GM18502 (cell line): ENCODE results near the gene RALGDS.

Experiments
- ATAC-seq: cut with Tn5 transposase; IDR thresholded peaks from one replicate; pipeline ENCODE4 v1.9.1; 2021; ENCODE audit warnings: mild to moderate bottlenecking; ENCODE audit not compliant: unreplicated experiment, poor library complexity

The RALGDS gene

DNA sequence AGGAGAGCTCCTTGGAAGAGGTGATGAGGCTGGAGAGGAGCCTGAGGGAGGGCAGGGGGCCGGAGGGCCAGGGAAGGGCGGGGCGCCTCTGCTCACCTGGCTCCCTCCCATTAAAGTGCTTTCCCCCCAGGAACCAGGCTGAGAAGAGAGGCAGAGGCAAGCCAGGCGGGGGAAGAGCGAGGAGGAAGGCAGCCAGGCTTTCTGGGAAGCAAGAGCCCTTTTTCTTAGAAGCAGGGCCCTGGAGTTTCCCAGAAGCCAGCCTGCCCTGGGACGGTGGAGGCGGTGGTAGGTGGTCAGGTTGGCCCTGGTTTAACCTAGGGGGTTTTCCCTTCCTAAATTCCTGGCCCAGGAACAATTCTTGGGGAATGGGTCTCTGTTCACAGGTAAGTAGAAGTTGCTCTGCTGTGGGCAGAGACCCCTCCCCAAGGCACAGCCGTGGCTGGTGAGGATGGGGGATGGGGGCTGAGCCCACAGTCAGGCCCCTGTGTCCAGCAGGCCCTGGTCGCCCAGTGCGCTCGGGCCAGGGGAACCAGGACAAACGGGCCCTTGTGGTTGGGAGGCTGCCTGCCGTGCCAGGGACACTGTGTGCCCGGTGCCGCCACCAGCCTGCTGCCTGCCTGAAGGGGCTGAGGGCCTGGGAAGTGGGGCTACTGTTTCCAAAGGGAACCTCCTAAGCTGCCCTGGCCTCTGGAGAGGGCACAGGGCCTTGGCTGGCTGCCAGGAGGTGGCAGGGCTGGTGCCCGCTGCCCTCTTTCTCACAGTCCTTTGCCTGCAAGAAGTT lies 16.6 kb upstream of the RALGDS start:
- ATAC-seq = no peak

DNA sequence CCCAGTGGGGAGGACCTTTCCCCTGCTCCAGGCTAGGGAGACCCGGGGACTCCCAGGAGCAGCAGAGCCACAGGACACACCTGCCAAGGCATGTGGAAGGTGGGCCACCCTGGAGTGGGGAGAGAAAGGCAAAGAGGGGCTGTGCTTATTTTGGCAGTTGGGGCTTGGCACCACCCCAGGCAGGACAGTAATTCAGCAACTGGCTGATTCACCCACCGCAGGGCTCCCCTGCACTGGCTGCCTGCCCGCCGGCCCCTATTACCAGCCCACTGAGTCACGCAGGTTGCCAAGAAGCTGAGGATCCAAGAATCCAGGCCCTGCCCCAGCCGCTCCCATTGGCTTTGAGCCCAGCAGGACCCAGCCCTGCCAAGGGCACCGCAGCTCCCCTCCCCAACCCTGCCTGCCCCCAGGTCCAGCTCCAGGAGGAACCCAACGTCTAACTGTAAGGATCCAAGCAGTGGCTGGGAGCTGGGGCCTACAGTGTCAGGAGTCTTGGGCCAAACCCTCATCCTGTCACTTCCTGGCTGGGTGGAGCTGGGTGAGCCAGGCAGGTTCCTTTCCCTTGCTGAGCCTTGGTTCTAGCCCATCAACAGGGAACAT lies 14.2 kb upstream of the RALGDS start:
- no peak for ATAC-seq

DNA sequence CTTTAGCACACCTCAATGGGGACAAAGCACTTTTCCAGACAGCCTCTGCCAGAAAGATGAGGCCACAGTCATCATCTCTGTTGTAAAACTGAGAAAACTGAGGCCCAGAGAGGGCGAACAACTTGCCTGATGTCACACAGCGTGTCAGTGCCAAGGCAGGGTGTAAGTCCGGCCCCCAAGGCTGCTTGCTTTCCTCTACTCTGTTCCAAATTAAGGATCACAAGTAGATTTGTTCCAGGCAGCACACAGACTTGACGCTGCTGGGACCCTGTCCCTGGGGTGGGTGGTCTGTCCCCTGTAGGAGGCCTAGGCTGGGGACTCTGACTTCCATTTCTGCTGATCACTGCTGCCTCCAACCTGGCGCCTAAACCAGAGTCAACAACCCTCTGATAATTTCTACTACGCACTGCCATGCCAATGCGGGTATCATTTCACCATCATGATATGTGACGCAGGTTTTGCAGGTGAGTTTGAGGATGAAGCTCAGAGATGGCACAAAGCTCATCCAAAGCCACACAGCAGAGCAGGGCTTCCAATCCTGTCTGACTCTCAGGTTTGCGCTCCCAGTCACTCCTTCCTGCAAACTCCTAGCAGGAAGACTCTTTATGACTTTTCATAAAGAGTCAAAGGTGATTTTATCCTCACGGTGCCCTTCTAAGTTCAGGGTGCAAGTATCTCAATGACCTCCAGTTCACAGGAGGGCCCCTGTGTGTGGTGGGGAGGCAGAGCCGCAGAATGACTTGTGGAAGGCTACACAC lies 13.5 kb upstream of the RALGDS start:
- no peak for ATAC-seq

DNA sequence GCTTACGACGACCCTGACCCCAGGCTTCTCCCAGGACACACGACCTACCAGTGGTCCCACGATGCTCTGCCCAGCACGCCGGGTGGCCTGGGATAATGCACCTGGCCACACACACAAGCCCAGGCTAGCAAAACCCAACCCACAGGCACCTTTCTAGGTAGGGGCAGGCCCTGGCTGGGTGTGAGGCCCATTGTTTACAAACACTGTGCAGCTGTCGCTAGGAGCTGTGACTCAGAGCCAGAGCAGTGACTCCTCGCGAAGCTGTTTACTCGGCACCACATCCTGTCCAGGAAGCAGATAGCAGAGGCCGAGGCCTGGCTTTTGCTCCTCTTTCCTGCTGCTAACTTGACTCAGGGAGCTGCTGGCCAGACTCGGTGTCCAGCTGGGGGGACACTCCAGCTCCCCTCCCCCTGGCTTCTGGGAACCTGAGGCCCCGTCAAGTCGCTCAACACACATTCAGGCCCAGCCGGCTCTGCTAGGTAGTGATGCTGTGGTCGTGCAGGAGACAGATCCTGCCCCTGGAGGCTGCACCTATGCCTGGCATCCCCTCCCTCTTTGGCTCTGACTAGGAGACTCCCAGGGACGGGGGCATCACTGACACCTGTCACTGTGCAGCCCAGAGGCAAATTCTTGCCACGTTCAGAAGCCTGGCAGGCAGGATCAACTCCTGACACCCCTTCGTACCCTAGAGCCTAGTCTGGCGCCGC lies 12.8 kb upstream of the RALGDS start:
- ATAC-seq = peak; percentile 86

DNA sequence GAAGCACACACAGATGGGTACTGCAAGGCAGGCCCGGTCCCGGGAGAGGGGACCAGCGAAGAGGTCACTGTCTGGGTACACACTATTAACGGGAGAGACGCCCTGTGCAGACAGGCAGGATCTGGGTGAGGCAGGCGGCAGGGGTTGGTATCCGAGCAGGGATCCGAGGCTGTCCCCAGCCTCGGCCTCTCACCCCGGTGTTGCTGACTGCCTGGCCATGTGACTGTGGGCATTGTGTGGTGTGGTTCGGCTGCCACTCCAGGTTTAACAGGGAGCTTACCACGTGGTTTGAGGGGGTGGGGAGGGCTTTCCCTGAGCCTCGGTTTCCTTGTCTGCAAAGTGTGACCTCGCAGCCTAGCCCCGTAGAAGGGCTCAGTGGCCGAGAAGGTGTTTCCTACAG lies 11.1 kb upstream of the RALGDS start:
- ATAC-seq = no peak

DNA sequence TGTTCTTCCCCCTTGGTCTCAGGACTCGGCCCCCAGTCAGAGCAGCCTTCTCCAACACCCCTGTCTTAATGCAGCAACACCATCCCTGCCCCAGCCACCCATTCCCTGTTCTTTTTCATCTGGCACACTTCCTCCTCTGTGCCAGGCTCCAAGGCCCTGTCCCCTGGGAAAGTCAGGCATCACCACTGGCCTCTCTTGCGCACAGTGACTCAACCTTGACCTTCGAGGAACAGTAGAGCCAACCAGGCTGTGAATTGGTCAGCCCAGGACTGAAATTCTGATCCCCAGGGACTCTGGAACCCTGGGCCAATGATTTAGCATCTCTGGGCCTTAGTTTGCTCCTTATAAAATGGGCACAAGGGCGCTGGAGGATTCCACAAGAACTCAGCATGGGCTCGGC lies 10.5 kb upstream of the RALGDS start:
- no peak for ATAC-seq

DNA sequence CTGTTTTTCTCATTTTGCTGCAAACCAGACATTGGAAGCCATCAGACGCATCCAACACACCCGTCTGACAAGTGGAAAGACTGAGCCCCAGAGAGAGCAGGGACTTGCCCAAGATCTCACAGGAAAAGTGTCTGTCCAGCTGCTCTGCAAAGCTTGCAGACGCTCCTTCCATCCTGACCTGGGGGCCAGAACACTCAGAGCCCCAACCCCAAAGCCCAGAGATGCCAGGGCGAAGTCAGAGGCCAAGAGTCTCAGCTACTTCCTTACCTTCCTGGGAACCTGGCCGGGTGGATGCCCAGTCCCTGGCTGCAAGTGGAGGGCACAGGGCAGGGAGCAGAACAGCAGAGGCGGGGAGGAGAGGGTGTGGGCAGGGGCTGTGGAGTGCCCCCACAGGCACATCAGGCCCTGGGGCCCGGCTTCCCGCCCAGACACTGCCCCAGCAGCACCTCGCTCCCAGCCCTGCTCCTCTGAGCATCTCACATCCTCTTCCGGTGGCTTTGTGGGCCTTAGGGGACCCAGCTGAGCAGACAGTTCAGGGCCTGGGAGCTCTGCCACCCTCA lies 9.7 kb upstream of the RALGDS start:
- ATAC-seq = no peak

DNA sequence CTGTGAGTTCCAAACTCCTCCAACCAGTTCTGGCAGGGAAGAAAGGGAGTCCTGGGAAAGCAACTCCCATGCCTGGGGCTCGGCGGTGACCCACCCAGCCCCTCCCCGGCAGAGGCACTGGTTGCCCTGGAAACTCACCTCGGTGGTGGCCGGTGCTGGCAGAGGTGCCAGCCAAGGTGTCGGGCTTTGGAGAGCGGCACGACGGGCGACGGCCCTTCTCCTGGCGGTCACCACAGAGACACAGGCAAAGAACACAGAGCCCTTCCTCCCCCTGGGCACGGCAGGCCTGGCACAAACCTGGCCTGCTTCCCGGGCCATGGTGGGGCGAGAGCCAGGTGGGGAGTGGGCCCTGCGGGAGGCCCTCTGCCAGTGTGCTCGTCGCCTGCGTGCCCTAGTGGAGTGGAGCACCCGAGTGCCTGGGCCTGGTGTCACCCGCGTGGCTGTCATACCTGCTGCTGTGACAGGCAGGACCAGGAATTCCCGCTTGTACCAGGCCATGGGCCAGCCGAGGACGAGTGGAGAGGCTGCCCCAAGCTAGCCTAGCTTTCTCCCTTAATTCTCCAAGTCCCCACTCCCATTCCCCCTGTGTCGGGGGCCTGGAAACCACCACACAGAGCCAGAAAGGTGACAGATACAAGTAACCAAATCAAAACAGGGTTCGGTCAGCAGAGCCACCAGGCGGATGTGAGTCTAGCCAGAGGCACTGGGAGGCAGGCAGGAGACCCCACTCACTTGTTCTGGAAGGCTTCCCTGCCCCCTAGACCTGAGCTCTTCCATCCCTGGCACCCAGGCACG lies 8.2 kb upstream of the RALGDS start:
- no peak for ATAC-seq

DNA sequence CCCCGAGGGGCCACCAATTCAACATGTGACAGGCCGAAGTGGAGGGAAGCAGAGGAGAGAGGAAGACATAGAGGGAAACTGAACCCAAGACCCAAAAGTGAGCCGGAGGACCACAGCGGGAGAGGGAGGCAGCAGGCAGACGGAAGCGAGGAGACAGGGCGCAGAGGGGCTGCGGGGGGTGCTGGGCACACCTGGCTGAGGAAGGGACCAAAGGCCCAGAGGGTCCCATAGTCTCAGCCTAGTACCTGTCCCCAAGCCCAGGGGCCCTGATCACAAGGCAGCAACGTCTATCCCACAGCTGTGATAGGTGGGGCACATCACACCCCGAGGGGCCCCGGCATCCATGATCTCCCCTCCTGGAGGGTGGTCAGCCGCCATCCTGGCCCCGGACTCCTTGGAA lies 7.1 kb upstream of the RALGDS start:
- ATAC-seq = no peak

DNA sequence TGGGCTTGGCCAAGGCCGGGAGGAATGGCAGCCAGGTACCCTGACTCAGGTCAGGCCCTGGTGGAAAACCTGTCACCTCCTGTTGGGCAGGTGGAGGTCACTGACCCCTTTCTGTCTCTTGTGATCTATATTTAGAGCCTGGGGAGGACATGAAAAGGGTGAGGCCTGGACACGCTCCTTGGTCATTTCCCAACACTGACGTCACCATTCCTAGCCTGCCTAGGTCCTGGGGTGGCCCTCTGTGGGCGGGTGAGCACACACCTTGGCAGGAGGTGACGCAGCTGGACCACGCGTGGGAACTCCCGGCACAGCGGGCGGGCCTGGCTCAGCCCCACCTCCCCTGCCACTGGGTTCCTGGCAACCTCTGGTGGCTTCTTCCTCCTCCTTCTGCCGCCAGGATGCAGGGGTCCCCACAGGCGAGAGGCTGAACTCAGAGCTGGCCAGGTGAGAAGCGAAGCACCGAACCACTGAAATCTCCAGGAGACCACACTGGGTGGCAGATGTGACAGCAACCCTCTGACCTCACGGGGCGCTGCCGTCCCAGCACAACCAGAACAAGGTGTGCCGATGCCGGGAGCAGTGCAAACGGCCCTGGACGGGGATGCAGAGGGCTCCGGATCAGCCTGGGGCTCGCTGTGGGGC lies 6.4 kb upstream of the RALGDS start:
- ATAC-seq = no peak

DNA sequence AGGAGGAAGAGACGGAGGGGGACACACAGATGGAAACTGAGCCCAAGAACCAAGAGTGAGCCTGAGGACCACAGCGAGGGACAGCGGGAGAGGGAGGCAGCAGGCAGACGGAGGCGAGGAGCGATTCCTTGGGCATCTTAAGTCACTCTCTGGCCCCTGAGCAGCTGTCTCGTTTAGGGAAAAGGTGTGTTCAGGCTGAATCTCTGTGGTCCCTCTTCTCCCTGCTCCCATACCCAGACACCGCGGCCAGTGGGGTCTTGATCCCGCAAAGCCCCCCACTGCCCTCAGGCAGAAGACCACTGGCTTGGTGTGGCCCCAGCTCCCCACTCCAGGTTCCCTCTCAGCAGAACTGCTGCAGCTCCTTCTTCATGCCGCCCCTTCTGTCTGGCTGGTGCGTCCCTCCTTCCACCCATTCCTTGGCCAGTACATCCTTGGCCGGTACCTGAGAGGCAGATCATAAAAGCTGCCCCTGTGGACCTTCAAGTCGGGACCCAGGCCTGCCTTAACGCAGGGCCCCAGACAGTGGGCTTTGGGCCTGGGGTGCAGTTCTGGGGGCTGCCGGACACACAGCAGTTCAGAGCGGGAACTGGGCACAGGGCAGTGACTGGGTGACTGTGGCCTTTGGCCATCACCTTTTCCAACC lies 5.8 kb upstream of the RALGDS start:
- no peak for ATAC-seq

DNA sequence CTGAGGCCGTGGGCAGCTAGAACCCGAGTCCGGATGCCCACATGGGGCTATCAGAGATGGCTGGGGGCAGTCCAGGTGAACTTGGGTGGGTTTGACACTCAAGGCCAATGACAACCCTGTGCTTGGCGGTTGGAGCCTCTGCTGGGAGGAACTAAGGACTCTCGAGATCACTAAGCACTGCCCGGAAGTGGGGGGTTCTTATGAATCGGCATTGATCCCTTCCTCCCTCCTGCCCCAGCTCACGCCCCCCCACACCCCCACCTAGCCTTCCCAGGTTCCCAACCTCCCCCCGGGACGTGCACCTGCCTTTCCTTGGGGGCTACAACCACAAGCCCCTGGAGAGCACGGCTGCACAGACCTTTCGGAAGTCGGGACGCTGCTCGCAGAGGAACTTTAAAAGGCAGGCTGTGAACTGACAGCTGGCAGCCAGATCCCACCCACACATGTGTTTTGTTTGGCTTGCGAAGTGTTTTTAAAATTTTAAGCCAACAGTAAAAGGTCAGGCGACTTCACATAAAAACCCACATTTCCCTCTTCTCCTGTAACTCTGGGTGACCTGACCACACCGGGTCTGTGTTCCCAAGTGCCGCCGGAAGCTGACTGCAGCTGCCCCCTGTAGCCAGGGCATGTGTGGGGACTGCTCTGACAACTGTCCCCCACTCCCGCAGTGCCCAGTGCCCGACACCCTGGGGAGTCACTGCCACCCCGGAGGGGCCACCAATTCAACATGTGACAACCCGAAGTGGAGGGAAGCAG lies 5.1 kb upstream of the RALGDS start:
- ATAC-seq = peak; percentile 42

DNA sequence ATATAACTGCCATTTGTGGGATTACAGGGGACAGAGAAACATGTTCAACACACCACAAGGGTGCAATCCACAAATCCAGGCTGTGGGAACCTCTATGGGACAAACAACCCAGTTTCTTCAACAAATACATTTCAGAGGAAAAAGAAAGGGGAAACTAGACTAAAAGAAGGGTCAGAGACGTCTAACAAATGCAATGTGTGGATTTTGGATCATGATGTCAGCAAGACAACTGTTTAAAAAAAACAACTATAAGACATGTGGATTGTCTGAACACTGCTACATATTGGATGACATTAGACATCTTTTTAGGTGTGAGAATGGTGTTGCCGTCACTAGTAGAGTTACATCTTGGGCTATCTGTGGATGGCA lies 3.9 kb upstream of the RALGDS start:
- ATAC-seq = no peak

DNA sequence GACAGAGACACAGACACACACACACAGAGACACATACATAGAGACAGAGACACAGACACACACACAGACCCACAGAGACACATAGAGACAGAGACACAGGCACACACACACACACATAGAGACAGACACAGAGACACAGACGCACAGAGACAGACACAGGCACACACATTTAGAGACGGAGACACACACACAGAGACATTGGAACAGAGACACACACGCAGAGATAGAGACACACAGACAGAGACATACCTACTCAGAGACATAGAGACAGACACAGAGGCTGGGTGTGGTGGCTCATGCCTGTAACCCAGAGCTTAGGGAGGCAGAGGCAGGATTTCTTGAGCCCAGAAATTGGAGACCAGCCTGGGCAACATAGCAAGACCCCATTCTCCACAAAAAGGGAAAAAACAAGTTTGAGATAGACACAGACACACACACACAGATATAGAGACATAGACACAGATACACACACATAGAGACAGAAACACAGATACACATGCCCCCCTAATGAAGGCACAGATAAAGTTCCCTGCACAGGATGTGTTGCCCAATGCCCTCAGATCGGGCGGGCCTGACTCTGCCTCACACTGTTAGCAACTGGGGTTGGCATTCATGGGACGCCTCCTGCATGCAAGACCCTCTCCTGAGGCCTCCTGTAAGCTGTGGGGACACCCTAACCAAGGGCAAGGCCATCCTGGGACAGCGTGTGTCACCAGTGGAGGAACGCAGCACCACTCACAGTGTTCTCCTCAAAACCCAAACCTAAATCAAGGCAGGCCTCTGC lies 3.3 kb upstream of the RALGDS start:
- ATAC-seq = no peak

DNA sequence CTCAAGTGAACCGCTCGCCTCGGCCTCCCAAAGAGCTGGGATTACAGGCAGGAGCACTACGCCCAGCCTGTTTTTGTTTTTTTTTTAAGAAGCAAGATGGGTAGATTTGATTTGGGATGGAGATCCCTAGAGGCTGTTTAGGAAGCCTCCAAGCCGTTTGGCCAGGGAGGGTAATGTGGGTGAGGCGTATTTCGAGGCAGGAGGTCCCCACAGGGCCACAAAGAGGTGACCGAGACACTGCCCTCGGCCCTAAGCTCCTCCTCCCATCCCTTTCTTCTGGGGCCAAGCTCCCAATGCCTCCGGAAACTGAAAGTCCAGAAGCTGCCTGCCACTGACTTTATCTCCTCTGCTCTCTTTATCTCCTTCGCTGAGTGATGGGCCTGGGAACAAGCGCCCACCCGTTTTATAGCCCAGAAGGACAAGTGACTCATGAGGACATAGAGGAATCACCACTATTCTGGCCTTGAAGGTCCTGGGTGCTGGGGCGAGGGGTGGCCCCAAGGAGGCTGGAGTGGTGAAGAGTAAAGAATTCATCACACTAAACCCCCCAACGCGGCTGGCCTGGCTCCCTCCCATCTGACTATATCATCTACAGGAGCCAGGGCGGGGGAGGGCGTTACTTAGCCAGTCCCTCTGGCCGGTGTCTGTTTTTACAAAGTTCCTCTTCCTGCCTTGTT lies 2.0 kb upstream of the RALGDS start:
- no peak for ATAC-seq

DNA sequence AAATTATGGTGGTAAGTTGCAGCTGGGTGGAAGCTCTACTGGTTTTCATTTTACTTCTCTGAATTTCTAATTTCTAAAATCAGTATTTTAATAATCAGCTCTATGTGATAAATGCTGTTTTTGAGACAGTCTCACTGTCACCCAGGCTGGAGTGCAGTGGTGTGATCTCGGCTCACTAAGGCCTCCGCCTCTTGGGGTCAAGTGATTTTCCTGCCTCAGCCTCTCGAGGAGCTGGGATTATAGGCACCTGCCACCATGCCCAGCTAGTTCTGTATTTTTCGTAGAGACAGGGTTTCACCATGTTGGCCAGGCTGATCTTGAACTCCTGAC lies 1.5 kb upstream of the RALGDS start:
- no peak for ATAC-seq

DNA sequence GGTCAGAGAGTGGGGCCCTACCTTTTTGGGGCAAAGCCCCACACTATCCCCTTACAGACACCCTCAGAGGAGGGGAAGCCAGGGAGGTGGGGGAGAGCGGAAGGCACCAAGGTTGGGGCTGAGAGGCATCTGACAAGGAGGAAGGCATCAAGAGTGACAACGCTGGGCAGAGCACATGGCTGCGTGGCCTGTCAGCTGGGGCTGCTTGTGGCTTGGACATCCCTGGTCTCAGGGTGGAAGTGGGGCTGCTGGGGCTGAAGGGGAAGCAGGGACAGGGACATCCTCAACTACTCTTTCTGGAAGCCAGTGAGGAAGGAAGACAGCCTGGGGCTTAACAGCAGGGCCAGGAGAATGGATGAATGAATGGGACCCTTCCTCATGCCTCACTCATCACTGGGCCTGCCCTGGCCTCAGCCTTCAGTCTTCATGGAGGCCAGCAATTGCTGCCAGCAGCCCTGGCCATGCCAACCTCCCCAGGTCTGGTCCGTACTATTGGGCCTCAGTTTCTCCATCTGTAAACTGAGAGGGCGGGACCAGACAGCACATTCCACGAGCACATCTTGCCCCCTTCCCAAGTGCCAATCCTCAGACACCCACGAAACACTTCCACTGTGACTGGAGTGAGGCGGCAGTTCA lies 993 bp upstream of the RALGDS start:
- no peak for ATAC-seq
